D341Med (cell line): ENCODE results near the gene PACRG.

Source experiments
- DNase-seq: peaks from one replicate; pipeline ENCODE4 v3.0.0; 2012; ENCODE audit warnings: low spot score

Gene PACRG

GRCh38 chr6:163243692-163244589, 516.2 kb downstream of the PACRG start:
- DNase-seq: no peak

GRCh38 chr6:163248051-163248450, 520.3 kb downstream of the PACRG start:
- DNase-seq: no peak

DNA sequence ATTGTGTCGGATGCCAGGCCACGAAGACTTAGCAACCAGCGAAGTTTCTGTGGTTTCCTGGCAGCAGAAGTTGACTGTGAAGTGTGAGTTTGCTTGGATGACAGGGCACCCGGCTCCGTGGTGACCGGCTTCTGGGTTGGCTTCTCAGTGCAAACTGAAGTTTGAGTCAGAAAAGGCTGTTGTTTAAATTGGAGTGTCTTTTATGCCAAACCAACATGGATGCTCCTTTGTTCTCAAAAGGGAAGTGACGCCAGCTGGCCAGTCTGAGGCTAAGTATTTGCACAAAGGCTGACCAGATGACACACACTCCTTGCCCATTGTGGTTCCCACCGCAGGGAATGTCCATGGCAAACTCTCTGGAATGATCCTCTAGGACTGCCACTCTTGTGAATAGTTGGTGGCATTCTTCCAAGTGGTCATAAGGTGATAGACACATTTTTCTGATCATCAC, 521.9 kb downstream of the PACRG start:
- no peak for DNase-seq

- no peak for DNase-seq
Observed at GRCh38 chr6:163250116-163250515, 522.3 kb downstream of the PACRG start.

DNA sequence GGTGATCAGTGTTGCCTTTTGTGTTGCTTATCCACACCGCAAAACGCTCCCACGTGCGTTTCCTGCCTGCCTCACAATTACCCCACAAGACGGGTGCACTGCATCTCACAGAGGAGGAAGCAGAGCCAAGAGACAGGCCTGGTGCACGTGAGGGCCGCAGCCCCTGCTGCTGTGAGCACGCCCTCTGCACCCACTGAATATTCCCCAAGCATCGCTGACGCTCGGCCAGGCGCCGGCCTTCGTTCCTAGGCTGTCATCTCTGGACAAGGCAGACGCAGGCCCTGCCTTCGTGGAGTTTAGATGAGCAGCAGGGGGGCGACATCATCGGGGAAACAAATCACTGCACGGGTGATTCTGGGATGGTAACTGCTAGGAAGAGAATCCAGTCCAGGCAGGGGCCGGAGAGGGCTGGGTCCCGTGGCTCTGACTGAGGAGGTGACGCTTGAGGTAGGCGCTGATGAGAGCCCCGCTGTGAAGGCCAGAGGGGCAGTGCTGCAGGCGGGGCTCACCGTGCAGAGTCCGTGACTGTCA, 524.4 kb downstream of the PACRG start:
- DNase-seq: no peak

GRCh38 chr6:163253556-163254213, 525.9 kb downstream of the PACRG start:
- DNase-seq: no peak

GRCh38 chr6:163254341-163254835, 526.6 kb downstream of the PACRG start:
- DNase-seq: no peak

DNA sequence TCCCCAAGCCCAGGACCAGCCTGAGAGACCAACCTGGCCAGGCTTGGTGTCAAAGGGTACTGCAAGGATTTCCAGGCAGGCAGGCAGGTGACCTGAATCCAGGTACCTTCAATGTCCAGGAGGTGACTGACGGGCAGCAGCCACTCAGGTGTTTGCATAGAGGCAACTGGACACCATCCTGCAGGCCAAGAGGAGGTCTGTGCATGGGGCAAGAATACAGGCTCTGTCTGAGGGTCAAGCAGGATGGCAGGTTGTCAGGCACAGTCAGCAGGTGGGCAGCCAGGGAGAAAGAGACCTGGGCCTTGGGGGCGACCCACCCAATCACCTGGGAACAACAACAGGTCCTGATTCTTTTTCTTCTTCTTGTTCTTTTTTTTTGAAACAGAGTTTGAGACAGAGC, 527.5 kb downstream of the PACRG start:
- no peak for DNase-seq

- DNase-seq: no peak
Observed at GRCh38 chr6:163259689-163260088, 531.9 kb downstream of the PACRG start.

DNA sequence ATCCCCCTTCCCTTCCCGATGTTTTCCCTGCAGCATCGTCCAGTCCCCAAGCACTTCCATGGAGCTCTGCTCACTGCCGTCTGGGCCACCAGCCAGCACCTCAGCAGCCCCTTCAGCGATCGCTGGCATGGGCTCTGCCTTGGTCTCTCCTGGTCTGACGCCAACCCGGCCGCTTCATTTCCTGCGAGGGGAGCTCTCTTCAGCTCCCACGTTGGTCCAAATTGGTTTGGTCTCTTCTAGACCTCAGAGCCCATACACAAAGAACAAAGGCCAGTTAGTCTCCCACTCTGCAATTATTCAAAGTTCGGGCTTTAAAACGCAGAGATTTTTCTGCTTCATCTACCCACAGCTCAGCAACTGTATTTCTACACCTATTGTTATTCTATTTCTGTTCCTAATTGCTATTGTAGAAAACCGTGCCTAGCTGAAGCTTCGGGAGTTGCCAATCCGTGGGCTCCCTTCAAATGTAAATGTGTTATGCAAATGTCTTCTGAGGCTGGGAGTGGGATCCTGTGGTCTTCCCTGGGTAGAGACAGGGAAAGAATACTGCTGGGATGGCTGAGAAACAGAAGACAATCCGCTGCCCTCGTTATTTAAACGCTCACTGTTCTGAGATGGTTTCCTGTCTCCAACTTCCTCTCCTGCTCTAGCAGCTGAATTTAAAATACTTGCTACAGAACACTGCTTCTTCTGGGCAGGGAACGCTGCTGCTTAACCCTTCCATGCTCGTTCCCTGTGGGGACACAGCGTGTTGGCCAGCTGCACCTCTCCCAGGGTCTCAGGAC, 532.5 kb downstream of the PACRG start:
- DNase-seq: no peak

GRCh38 chr6:163260911-163261310, 533.1 kb downstream of the PACRG start:
- no peak for DNase-seq

DNA sequence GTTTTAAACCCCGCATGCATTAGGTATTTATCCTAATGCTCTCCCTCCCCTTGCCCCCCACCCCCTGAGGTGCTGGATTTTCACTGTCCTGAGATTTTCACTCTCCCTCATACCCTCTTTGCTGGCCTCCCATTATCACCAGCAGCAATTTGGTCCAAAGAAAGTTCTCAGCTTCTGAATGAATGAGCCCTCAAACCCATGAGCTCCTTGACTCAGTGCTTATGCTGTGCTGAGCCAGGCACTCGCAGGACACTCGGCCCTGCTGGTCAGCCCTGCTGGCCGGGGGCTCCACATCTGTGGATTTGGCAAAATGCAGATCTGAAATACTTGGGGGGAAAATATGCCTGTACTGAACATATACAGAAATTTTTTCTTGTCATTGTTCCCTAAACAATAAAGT, 533.6 kb downstream of the PACRG start:
- DNase-seq: no peak

DNA sequence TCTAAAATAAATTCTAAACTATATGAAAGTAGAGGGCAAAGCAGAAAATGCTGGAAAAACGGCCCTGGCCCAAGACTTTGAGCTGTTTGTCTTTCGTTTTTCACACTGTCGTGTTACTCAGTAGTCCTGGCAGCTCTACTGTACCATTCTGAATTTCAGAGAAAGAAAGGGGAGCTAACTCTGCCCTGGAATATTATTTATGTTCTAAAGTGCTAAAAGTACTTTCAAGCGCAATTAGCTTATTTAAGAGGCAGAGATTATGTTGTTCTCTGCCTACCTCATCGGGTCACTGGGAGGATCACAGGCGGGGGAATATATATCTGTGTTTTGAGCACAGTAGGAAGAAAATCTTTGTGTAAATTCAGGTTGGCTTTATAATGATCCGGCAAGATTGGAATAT, 534.3 kb downstream of the PACRG start:
- no peak for DNase-seq

GRCh38 chr6:163263196-163263595, 535.4 kb downstream of the PACRG start:
- DNase-seq: no peak

DNA sequence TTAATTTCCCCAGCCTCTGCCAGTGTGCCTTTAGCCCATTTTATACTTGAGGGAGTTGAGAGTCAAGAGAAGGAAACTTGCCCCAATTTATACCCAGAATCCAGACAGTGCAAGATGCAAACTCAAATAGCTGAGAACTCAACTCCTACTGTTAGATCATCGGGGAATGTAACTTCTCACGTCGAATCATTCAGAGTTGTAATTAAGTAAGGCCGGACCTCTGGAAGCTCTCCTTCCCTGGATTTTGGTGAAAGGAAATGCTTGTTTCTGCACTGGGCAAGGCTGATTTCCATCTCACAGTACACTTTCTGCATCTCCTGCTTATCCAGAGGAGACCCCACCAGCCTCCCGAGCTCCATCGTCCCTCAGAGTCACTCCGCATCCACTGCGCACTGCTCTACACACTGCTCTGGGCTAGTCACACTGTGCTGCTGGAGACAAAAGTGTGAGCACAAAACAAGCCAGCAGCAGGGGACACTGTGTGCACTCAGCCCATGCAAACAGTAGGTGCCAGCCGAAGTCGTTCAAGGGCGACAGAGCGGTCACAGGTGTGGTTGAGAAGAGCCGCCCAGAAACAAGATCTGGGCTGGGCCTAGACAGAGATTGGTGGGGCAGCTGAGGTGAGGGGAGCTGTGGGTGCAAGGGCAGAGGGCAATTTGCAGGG, 536.4 kb downstream of the PACRG start:
- DNase-seq: no peak

GRCh38 chr6:163264662-163265035, 536.9 kb downstream of the PACRG start:
- no peak for DNase-seq

- no peak for DNase-seq
Observed at GRCh38 chr6:163281634-163282033, 553.9 kb downstream of the PACRG start.

- DNase-seq: no peak
Observed at GRCh38 chr6:163282672-163283071, 554.9 kb downstream of the PACRG start.

GRCh38 chr6:163284151-163284550, 556.4 kb downstream of the PACRG start:
- DNase-seq: no peak

- no peak for DNase-seq
Observed at GRCh38 chr6:163285691-163286090, 557.9 kb downstream of the PACRG start.

DNA sequence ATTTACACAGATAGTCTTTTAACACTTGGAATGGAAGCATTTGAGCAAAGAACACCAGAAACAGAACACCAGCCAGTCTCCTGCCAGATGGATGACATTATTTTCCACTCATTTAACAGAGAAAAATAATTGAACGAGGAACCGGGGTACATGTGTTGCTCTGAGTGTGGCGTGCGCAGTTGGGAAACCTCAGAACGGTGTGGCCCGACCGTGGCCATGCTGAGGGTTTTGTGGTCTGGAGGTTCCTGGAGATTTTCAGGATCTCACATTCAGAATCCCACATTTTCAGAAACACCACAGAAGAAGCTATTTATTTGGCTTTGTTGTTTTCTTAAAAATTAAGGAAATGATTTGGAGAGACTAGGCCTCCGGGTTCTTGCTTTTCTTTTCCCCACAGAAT, 559.9 kb downstream of the PACRG start:
- DNase-seq: no peak

DNA sequence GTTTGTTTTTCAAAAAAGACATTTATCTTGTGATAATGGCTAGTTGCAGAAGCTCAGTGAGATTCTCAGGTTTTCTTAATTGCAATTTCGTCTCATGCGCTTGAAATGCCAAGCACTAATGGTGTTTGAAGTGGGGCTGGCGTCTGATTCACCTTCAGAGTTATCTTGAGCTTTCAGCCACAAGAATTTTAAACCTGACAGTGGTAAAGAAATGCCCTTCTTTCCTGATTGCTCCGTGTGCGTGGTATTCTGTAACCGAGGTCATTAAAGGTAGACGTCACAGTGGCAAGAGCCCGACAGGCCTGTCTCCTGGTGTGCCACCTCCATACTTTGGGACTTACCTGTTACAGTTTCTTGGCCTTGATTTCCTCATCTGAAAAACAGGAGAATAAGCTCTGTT, 560.3 kb downstream of the PACRG start:
- no peak for DNase-seq
